Neutrophil (primary cell): ENCODE measurements around the gene SPIRE1.

Experiments
- H3K27ac ChIP-seq: fragments of 200-600 bp; sonication (generic); 2 replicates; pipeline ENCODE4 v1.5.1; 2016; ENCODE audit warnings: mild to moderate bottlenecking, moderate library complexity
- H3K27me3 ChIP-seq: fragments of 200-600 bp; sonication (generic); 2 replicates; pipeline ENCODE4 v1.6.0; 2016; ENCODE audit warnings: mild to moderate bottlenecking
- H3K36me3 ChIP-seq: fragments of 200-600 bp; sonication (generic); 2 replicates; pipeline ENCODE4 v1.5.1; 2017
- H3K4me1 ChIP-seq, 2 experiments: fragments of 200-600 bp in 1 of 2; sonication (generic) in 1 of 2; 1 replicate in 1 of 2; 2 replicates in 1 of 2; pipeline versions ENCODE4 v1.5.1 to v1.6.1; 2013 to 2016; ENCODE audit warnings: low read depth in 1 of 2, low read length in 1 of 2, mild to moderate bottlenecking in 1 of 2, moderate library complexity in 1 of 2; ENCODE audit not compliant: control insufficient read depth in 1 of 2, insufficient read depth in 1 of 2
- H3K4me3 ChIP-seq, 2 experiments: fragments of 200-600 bp in 1 of 2; sonication (generic) in 1 of 2; 1 replicate in 1 of 2; 2 replicates in 1 of 2; pipeline ENCODE4 v1.5.1; 2013 to 2016; ENCODE audit warnings: low read depth in 1 of 2, low read length in 1 of 2, mild to moderate bottlenecking in 1 of 2, moderate library complexity in 1 of 2
- H3K9me3 ChIP-seq: fragments of 200-600 bp; sonication (generic); 2 replicates; pipeline ENCODE4 v1.5.1; 2016
- TF ChIP-seq, protein P1 (sequence below): fragments of 200-600 bp; sonication (generic); IDR thresholded peaks from 2 replicates; pipeline ENCODE4 v1.5.1; 2016; ENCODE audit warnings: antibody characterized with exemption

Gene SPIRE1

GRCh38 chr18:12397254-12397653 lies 260.7 kb downstream of the SPIRE1 start:
- H3K27me3 ChIP-seq = peaks cover 6% of the 10 kb centered on the region
- no peaks in the 10 kb centered on the region for H3K9me3 ChIP-seq
- no peaks in the 10 kb centered on the region for H3K4me1 ChIP-seq
- no peak overlapping the region for H3K4me3 ChIP-seq
- H3K36me3 ChIP-seq = no peaks in the 10 kb centered on the region
- no peak overlapping the region for H3K27ac ChIP-seq
- TF ChIP-seq, protein P1, sequence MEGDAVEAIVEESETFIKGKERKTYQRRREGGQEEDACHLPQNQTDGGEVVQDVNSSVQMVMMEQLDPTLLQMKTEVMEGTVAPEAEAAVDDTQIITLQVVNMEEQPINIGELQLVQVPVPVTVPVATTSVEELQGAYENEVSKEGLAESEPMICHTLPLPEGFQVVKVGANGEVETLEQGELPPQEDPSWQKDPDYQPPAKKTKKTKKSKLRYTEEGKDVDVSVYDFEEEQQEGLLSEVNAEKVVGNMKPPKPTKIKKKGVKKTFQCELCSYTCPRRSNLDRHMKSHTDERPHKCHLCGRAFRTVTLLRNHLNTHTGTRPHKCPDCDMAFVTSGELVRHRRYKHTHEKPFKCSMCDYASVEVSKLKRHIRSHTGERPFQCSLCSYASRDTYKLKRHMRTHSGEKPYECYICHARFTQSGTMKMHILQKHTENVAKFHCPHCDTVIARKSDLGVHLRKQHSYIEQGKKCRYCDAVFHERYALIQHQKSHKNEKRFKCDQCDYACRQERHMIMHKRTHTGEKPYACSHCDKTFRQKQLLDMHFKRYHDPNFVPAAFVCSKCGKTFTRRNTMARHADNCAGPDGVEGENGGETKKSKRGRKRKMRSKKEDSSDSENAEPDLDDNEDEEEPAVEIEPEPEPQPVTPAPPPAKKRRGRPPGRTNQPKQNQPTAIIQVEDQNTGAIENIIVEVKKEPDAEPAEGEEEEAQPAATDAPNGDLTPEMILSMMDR = no peak
